Eye (tissue), 1 donor: Measurements from ENCODE around the gene CCDC88B.
A peak's percentile ranks its signal among the peaks of the same experiment; 100 is the strongest.
"Not testable (repeated sequence)": the region's sequence is repeated elsewhere in the genome, so short reads cannot be mapped to it uniquely, and the experiment has no call there.

ENCODE experiments used
- DNase-seq: peaks from one replicate; pipeline ENCODE4 v3.0.0-alpha.2; 2015

Gene CCDC88B

DNA sequence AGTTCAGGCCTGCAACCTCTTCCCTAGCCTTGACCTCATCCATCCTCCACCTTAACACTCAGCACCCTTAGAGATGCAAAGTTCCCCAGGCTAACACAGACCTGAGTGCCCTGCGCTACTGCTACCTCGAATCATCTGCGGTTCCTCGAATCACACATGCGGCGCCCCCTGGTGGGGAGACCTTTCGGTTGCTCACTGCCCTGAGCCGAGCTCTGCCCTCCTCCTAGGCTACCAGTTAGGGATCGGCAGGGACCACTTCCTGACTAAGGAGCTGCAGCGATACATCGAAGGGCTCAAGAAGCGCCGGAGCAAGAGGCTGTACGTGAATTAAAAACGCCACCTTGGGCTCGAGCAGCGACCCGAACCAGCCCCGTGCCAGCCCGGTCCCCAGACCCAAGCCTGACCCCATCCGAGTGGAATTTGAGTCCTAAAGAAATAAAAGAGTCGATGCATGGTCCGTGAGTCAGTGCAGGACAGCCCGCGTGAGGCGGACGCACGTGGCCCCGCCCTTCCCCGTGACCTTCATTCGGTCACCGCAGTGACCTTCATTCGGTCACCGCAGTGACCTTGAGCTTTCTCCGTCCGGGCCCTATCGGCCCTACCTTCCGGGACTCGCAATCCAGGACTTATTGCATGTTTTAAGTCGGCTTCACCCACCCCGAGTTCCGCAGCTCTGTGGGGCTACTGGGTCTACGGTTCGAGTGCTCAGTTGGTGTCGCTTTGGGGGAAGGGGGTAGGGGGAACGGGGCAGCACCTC lies 35.5 kb upstream of the CCDC88B start:
- peak; percentile 97 for DNase-seq

DNA sequence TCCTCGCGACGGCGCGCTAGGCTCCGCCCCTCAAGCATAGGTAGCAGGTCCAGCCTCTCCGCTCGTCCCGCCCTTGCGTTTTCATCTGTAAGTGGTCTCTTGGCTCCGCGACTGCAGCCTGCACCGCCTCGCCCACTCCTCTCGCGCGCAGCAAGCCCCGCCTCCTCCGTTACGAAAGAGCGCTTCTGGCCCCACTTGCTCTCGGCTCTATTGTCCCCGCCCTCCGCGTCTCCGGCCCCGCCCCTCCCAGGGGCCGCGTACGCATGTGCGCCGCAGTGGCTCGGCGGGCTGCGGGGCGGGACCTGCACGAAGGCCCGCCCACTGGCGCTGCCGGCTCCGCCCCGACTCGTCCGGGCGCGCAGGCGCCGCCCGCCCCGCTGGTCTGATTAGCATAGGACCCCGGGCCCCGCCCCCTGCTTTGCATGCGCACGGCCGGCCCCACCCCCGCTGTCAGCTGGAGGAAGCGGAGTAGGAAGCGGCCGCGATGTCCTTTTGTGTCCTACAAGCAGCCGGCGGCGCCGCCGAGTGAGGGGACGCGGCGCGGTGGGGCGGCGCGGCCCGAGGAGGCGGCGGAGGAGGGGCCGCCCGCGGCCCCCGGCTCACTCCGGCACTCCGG lies 34.8 kb upstream of the CCDC88B start, which contains the start of gene ESRRA:
ESRRA (plus strand) TSS at position 450 of the 616 bp plus-strand sequence. CDS start 1,656 bp downstream, outside the sequence.
- DNase-seq: peak; percentile 99

DNA sequence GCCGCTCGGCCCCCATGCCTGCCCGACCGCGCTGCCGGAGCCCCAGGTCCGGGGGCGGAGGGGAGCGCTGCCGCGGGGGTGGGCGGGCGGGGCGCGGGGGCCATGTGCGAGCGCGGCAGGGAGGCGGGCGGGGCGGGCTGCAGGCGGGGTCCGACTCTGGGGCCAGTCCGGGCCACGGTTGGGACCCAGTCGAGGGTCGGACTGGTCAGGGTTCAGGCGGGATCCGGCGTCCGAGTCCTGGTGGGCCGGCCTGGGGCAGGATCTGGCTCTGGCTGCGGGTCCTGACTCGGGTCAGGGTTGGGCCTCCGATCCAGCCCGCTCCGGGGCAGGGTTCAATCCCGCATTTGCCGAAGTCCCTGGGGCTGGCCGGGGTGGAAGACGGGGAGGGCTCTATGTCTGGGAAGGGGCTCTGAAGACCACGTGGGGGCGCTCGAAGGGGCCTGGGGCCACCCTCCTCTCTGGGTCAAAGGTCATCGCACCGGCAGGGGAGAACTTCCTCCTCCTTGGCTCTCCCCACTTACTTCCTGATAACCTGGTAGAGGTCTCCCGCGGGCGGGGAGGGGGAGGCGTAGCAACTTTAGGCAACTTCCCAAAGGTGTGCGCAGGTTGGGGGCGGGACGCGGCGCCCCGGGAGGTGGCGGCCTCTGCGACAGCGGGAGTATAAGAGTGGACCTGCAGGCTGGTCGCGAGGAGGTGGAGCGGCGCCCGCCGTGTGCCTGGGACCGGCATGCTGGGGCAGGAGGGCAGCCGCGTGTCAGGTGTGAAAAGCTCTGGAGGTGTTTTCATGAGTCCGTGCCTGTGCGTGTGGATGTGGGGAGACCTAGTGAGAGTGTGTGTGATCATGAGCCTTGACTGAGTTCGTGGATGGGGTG lies 34.1 kb upstream of the CCDC88B start:
- DNase-seq: peak; percentile 78

DNA sequence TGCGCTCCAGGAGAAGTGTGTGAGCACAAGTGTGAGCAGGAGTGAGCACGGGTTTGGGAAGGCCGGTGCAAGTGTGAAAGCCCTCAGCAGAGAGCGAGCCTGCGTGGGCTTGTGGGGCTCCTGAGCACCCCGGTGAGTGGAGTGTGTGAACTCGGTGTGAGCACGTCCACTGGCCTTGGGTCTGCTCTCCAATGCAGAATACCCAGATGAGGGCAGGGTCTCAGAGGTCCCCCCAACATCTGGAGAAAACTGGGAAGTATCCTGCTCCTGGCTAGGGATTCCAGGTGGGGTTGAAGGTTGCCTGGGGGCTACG lies 33.5 kb upstream of the CCDC88B start:
- DNase-seq: no peak

DNA sequence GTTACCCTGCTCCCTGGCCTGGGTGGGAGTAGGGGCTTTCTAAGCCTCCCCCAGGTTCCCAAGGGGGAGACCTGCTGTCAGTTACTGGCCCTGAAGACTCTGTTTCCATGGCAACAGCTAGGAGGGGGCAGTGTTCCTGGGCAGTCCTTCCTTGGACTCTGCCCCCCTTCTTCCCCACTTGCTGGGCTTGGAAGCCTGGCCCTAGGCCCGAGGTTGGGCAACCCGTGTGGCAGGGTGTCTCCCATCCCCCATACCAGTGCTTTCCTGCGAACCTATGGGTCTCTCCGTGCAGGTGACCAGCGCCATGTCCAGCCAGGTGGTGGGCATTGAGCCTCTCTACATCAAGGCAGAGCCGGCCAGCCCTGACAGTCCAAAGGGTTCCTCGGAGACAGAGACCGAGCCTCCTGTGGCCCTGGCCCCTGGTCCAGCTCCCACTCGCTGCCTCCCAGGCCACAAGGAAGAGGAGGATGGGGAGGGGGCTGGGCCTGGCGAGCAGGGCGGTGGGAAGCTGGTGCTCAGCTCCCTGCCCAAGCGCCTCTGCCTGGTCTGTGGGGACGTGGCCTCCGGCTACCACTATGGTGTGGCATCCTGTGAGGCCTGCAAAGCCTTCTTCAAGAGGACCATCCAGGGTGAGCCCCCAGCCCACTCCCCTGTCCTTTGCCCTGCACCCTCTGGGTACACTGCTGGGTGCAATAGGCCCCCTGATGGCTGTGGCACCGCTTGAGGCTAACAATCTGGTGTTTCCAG lies 33.0 kb upstream of the CCDC88B start:
- DNase-seq: no peak

DNA sequence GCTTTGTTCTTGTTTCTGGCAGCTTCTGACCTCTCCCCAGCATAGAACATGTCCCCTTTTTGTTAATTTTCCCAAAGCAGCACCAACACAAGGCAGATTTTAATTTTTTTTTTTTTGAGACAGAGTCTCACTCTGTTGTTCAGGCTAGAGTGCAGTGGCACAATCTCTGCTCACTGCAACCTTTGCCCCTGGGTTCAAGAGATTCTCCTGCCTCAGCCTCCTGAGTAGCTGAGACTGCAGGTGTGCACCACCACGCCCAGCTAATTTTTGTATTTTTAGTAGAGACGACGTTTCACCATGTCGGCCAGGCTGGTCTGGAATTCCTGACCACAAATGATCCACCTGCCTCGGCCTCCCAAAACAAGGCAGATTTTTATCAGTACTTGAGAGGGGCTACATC lies 32.2 kb upstream of the CCDC88B start:
- not testable (repeated sequence) for DNase-seq

DNA sequence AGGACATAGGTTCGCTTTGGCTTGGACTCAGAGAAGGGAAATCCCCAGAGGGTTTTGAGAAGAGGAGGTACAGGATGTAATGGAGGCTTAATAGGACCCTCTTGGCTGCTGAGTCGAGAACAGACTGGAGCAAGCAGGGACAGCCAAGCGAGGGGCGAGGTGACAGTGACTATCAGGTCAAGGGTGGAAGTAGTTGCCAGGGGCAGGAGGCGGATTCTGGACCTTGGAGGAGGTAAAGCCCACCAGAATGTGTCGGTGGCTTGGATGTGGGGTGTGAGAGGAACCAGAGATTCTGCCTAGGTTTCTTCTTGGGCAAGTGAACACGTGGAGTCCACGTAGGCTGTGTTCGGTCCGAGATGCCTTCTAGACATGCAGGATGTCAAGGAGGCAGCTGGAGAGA lies 27.1 kb upstream of the CCDC88B start:
- no peak for DNase-seq

DNA sequence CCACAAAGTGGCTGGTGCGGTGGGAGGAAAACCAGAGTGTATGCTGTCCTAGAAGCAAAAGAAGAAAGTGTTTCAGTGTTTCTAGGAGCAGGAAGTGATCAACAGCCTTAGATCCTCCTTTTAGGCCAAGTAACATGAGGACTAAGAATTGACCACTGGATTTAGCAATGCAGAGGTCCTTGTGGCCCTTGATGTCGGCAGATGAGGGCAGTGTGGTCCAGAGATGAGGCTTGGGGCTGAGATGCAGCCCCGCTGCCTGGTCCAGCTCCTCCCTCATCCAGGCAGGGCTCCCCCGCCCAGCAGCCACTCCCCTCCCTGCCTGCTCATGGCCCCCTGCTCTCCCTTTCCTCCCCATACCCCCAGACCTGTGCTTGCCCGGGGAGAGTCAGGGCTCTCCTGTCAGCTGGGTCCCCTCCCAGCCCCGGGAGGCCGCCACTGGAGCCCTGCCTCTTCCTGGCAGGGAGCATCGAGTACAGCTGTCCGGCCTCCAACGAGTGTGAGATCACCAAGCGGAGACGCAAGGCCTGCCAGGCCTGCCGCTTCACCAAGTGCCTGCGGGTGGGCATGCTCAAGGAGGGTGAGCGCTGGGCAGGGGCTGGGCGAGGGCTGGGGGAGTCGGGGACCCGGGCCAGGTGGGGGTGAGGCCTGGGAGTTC lies 26.4 kb upstream of the CCDC88B start:
- DNase-seq: no peak

DNA sequence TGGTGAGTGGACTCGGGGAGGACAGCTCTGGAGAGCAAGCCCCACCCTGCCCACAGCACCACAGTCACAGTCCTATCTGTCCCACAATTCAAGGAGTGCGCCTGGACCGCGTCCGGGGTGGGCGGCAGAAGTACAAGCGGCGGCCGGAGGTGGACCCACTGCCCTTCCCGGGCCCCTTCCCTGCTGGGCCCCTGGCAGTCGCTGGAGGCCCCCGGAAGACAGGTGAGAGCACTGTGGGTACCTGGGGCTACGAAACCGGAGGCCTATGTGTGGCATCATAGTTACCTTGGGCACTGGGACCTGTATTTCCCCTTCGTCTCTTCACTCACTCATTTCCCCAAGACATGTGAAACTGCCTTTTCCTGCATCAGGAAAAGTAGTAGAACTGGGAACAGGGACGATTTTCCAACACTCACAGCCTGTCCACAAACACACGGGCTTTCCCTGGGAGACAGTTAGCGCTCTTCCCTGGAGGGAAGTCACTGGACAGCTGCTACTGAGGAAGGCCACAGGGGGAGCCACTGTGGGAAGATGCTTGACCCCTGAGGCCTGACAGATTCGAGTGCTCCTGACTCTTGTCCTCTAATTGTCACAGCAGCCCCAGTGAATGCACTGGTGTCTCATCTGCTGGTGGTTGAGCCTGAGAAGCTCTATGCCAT lies 25.7 kb upstream of the CCDC88B start:
- no peak for DNase-seq

DNA sequence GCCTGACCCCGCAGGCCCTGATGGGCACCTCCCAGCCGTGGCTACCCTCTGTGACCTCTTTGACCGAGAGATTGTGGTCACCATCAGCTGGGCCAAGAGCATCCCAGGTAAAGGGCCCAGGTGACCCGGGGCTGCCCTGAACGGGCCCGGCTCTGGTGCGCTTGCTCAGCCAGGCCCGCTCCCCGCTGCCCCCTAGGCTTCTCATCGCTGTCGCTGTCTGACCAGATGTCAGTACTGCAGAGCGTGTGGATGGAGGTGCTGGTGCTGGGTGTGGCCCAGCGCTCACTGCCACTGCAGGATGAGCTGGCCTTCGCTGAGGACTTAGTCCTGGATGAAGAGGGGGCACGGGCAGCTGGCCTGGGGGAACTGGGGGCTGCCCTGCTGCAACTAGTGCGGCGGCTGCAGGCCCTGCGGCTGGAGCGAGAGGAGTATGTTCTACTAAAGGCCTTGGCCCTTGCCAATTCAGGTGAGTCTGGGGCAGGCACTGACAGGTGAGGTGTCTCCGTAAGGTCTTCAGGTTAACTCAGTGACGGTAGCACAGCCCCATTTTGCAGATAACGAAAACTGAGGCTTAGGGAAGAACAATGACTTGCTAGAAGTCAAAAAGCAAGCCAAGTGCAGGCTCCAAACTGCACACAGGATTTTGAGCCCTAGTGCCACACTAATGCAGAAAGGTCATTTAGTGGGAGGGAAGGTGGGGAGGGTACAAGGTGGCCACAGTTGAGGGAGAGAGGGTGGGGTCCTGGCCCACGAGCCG lies 25.0 kb upstream of the CCDC88B start:
- no peak for DNase-seq

DNA sequence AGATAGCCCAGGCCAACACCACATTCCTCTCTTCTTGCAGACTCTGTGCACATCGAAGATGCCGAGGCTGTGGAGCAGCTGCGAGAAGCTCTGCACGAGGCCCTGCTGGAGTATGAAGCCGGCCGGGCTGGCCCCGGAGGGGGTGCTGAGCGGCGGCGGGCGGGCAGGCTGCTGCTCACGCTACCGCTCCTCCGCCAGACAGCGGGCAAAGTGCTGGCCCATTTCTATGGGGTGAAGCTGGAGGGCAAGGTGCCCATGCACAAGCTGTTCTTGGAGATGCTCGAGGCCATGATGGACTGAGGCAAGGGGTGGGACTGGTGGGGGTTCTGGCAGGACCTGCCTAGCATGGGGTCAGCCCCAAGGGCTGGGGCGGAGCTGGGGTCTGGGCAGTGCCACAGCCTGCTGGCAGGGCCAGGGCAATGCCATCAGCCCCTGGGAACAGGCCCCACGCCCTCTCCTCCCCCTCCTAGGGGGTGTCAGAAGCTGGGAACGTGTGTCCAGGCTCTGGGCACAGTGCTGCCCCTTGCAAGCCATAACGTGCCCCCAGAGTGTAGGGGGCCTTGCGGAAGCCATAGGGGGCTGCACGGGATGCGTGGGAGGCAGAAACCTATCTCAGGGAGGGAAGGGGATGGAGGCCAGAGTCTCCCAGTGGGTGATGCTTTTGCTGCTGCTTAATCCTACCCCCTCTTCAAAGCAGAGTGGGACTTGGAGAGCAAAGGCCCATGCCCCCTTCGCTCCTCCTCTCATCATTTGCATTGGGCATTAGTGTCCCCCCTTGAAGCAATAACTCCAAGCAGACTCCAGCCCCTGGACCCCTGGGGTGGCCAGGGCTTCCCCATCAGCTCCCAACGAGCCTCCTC lies 24.1 kb upstream of the CCDC88B start:
- not testable (repeated sequence) for DNase-seq

DNA sequence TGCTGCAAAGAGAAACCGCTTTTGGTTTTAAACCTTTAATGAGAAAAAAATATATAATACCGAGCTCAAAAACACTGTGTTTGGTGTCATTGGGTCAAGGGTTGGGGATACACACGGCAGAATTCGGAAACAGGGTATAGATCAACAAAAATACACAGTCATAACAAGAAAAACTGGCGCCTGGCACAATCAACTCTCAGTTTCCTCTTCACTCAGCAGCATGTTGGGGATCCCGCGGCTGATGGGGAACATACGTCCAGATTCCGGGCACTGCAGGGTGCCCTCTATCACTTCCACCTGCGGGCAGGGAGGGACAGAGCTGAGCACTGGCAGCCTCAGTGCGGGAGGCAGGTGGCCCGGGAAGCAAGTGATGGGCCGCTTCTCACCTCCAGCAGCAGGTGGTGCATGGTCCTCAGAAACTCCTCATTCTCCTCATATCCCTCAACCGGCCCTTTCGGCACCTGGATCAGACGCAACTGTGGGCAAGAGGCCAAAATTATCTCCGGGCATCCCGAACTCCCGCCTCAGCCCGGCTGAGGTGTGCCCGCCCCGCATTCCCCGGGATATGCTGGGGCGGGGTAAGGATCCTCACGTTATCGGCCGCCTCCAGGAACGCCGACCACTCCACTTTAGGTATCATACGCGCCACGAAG lies 23.2 kb upstream of the CCDC88B start:
- no peak for DNase-seq

DNA sequence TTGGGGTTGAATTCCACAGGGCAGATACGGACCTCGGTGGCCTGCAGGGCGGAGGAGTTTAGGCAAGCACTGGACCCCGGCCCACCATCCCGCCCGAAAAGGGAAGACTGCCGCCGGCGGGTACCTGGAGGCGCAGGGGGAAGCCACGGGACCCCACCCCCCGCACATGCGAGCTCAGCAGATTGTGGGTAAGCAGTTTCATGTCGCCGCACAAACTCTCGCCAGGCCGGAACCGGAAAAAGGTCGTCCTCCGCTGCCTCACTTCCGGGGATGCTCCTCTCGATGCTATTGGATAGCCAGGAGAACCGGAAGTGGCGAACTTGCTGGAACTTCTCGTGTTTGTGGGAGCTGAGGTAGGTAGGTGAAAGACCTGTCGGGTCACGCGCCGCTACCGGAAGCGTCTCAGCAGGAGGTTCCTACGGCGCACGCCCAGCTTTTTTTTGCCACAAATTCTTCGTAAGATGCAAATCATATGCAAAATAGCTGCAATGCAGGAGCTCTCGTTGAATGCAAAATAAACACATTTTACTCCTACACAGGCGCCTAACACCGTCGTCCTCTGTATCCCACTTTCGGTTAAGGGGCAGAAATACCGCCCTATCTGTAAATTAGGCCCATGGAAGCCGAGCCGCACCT lies 22.6 kb upstream of the CCDC88B start, which contains the start of gene TRMT112:
TRMT112 (minus strand) TSS at position 235 of the 636 bp plus-strand sequence; CDS start at position 202, 33 bp downstream.
- peak; percentile 98 for DNase-seq

DNA sequence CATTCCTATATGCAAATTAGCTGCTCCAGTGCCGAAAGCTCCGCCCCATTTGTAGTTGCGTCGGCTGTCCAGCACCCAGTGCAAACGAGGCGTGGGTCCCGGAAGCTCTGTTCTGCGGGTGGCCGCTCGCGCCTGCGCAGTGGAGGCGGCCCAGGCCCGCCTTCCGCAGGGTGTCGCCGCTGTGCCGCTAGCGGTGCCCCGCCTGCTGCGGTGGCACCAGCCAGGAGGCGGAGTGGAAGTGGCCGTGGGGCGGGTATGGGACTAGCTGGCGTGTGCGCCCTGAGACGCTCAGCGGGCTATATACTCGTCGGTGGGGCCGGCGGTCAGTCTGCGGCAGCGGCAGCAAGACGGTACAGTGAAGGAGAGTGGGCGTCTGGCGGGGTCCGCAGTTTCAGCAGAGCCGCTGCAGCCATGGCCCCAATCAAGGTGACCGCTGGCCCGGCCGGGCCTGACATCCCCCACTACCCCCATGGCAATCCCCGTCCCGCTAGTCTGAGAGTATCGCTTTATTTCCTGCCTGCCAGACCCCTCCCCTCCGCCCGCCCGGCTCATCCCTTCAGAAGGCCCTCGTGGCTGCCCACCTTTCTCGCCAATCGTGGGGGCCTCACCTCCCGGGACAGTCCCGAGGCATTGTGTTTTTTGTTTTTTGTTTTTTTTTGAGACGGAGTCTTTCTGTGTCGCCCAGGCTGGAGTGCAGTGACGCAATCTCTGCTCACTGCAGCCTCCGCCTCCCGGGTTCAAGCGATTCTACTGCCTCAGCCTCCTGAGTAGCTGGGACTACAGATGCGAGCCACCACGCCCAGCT lies 21.8 kb upstream of the CCDC88B start, which contains the start of gene PRDX5:
PRDX5 (plus strand) TSS at position 161 of the 805 bp plus-strand sequence; CDS start at position 256, 95 bp downstream.
- peak; percentile 98 for DNase-seq

DNA sequence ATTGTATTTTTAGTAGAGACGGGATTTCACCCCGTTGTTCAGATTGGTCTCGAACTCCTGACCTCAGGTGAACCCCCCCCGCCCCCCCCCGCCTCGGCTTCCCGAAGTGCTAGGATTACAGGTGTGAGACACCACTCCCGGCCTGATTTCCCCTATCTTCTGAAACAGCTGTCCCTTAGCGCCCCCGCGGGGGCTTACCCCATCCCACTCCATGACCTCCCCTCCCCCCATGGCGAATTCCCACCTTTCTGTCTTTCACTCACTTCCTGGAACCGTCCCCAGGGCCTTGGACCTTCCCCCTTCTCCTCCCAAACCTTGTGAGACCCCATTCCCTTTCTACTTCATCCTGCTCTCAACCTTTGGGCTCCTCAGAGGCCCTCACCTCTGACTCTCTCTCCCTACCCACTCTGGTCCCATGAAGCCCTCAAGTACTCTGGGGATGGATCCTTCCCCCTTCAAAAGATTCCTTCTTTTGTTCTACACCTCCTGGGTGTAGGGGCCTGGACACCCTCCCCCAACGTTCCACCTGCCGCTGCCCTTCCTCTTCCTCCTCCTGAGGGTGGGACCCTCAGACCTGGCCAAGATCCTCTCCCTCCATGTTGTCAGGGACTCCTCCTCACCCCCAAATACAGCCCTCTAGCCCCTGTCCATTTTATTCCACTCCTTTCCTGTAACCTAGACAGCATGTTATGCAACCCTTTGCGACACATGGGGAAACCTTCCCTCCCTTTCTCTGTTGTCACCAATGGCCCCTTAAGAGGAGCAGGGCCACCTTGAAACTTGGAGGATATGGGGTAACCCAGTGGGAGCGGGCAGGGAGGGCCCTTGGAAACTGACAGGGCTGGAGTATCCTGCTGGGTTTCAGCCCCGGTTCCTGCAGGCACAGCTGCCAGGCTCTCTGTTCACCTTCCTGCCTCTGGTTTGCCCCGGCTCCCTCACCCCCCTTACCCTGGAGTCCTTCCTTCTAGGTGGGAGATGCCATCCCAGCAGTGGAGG lies 20.9 kb upstream of the CCDC88B start:
- DNase-seq: peak; percentile 21

DNA sequence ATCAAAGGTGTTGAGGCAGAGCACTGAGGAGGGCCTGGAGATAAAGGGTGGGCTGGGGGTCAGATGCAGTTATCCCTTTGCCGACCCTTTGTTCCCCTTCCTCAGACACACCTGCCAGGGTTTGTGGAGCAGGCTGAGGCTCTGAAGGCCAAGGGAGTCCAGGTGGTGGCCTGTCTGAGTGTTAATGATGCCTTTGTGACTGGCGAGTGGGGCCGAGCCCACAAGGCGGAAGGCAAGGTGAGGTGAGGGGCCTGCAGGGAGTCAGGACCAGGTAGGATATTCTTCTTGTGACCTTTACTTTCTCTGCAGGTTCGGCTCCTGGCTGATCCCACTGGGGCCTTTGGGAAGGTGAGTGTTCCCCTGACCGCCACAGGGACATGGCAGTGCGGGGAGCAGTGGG lies 19.4 kb upstream of the CCDC88B start:
- DNase-seq: no peak
